GM21576 (cell line): ENCODE measurements around the gene PPM1M.
A peak's percentile ranks its signal among the peaks of the same experiment; 100 is the strongest.

Experiments
- ATAC-seq: cut with Tn5 transposase; IDR thresholded peaks from one replicate; pipeline ENCODE4 v1.9.1; 2021; ENCODE audit warnings: mild to moderate bottlenecking, moderate library complexity; ENCODE audit not compliant: unreplicated experiment

PPM1M gene, protein sequence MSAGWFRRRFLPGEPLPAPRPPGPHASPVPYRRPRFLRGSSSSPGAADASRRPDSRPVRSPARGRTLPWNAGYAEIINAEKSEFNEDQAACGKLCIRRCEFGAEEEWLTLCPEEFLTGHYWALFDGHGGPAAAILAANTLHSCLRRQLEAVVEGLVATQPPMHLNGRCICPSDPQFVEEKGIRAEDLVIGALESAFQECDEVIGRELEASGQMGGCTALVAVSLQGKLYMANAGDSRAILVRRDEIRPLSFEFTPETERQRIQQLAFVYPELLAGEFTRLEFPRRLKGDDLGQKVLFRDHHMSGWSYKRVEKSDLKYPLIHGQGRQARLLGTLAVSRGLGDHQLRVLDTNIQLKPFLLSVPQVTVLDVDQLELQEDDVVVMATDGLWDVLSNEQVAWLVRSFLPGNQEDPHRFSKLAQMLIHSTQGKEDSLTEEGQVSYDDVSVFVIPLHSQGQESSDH

DNA sequence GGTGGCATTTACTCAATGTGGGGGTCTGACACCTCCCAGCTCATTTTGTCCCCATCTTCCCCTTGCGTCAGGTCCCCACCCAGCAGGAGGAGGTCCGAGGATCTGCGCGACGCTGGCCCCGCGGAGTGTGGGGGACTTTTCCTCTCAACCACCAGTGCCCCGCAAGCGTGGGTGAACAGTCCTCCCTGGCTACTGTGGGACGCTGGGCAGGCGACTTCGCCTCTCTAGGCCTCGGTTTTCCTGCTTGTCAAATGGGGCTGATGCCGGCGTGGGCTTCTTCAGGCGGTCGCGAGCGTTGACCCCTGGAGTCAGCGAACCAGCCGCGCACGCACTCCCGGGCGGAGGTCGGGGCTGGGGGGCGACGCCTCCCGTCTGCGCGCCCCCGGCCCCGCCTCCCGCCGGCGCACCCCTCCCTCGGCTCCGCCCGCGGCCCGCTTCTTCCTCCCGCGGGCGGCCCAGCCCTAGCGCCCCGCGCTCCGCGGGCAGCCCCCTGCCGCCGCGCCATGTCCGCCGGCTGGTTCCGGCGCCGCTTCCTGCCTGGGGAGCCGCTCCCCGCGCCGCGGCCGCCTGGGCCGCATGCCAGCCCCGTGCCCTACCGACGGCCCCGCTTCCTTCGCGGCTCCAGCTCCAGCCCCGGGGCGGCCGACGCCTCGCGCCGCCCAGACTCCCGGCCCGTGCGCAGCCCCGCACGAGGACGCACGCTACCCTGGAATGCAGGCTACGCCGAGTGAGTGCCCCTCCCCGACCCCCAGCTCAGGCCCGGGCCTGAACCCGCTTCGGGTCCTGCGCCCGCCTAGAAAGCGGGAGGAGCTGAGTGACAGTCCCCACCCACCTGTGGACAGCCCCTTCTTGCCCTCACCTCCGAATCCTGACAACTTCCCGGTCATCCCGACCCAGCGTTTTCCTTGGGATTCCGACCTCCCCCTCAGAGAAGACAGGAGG, at the start of gene PPM1M:
TSS of gene PPM1M (plus strand) at position 438 of the 942 bp plus-strand sequence. CDS start at position 504, 66 bp downstream.
- no peak for ATAC-seq

DNA sequence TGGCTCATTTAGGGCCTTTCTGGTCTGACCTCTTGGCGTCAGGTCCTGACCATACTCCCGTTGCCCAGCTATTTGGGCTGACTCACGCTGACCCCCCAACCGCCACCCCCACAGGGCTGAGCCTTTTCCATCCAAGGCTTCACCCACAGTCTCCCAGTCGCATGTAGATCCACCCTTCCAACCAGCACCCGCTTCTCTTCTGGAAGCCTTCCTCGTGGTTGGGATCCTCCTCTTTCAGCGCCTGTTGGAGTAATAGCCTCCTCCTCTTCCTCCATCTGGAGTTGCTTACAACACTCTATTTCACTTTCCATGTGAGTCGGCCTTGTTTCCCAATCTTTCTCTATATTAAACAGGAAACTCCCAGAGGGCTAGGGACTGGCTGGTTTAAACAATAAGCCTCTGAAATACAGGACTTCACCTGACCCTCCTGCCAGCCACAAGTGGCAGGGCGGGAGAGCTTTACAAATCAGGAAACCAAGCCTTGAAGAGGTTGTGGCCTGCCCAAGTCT, 49.7 kb upstream of the PPM1M start:
- no peak for ATAC-seq

DNA sequence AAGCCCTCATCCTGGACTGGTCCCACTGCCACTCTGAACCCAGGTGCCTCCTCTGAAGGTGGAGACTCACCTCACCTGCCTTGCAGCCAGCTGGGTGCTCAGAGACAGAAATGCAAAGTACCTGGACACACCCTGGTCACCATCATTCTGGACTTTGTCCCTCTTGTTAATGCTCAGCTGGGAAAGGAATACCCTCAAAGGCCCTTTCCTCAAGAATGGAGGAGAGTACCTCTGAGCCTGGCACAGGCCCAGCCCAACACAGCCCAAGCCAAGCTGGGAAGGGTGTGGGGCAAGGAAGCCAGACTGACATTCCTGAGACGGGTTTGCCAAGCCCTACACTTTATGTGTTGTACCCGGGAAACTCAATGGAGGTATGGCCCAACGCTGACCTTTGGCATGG, 48.6 kb upstream of the PPM1M start:
- no peak for ATAC-seq

DNA sequence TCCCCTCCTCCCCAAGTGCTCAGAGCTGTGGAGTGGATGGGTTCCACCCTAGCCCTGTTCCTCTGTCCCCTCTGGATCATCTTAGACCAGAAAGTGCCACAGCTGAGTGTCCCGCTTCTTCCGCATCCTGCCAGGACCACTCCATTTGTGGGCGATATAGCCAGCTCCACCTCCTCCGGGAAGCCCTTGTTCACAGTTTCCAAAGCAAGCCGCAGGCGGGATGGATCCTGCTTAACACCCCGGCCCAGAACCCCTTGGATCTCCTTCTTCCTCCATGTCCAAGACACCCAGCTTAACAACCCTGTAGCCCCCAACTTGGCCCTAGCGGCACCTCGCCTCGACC, 48.1 kb upstream of the PPM1M start:
- no peak for ATAC-seq

DNA sequence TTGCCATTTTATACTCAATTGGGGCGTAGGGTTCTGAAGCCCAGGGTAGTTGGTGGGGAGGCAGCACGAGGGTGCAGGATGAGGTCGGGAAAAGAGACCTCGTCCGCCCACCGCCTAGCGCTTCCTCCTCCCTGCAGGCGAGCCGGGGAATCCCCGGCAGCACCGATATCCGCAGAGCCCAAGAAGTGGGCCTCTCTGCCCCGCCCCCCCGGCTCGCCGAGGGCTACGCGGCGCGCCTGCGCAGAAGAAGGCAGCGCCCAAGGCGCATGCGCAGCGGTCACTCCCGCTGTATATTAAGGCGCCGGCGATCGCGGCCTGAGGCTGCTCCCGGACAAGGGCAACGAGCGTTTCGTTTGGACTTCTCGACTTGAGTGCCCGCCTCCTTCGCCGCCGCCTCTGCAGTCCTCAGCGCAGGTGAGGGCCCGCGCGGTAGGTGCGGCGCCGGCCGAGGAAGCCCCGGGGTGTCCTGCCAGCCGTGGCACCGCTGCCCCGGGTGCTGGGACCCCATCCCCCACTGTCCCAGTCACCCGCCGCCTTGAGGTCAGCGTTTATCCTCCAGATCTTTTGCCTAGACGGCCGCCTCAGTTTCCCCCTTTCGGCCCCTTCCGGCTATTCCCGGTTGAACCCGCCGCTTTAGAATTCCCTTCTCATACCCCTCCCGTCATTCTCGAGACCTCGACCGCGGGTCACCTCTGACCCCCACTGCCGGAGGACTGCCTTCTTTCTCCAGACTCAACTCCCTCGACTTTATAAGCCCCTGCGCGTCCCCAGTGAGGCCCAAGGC, 47.5 kb upstream of the PPM1M start, which contains the start of gene ALAS1:
TSS of gene ALAS1 (plus strand) at position 319 of the 784 bp plus-strand sequence. CDS start 1,082 bp downstream, outside the sequence.
- ATAC-seq = peak; percentile 84

DNA sequence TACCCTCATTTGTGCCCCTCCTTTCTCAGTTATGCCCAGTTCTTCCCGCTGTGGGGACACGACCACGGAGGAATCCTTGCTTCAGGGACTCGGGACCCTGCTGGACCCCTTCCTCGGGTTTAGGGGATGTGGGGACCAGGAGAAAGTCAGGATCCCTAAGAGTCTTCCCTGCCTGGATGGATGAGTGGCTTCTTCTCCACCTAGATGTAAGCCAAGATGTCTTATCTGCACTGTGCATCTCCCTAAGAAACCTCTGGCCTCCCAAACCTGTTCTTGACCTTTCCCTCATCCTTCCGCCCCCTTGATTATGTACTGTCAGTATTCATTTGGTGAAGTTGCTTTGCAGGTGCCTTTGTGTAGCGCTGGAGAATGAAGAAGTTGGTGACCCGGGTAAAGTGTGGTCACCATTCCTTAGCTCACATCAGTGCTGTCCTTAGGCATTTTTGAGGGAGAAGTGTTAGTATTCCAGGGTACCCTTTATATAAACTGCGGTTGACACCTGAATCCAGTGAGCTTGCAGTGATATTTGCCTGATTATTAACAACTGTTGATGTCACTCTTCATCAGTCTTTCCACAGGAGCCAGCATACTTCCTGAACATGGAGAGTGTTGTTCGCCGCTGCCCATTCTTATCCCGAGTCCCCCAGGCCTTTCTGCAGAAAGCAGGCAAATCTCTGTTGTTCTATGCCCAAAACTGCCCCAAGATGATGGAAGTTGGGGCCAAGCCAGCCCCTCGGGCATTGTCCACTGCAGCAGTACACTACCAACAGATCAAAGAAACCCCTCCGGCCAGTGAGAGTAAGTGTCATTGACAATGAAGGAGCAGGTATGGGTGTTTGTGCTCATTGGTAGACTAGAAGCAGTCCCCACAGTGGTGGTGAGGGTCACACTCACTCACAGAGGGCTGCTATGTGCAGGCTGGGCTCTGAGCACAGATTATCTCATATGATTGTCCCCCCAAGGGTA, 46.6 kb upstream of the PPM1M start:
- no peak for ATAC-seq

GRCh38 chr3:52200981-52201679, 44.4 kb upstream of the PPM1M start:
- ATAC-seq = no peak

GRCh38 chr3:52202384-52203077, 43.0 kb upstream of the PPM1M start:
- ATAC-seq = no peak

- no peak for ATAC-seq
These were observed 41.9 kb upstream of the PPM1M start for GRCh38 chr3:52203701-52204100.

DNA sequence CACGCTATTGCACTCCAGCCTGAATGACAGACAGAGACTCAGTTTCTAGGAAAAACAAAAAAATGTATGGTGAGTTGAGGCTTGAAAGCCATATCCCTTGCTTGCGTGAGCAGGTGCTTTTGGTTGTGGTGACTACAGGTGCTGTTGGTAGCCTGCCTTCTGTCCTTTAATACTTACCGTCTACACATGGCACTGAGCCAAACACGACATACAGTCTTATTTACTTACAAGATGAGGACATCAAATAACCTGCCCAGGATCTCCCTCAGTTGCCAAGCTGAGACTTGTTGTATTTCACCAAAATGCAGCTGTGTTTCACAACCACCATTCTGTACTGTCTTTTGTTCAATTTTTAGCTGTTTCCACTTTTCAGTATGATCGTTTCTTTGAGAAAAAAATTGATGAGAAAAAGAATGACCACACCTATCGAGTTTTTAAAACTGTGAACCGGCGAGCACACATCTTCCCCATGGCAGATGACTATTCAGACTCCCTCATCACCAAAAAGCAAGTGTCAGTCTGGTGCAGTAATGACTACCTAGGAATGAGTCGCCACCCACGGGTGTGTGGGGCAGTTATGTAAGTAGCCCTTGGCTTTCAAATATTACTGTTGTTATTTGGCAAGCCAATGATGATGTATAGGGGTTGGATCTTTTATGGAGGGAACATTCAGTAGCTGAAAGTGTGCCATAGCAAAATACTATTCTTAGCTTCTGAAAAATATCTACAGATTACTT, 41.1 kb upstream of the PPM1M start:
- ATAC-seq = no peak

DNA sequence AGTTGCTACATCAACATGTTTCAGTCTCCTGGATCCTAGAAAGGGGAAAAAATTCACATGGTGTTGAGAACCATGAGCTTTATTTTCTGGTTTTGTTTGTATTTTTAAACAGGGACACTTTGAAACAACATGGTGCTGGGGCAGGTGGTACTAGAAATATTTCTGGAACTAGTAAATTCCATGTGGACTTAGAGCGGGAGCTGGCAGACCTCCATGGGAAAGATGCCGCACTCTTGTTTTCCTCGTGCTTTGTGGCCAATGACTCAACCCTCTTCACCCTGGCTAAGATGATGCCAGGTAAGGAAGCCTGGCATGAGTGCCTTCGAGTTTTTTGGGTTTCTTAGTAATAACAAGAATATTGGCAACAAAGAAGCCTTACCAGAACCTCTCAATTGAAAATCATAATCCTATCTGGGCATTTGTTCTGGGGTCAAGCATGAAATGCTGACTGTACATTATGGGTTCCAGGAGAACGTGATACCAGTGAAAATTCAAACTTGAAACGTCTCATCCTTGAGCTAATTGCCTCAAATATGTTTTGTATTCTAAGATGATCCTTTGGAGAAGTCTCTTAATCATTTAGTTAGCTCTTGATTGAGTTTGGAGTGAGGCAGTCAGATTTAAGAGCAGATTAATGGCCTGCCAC, 39.7 kb upstream of the PPM1M start:
- ATAC-seq = no peak

- no peak for ATAC-seq
These were observed 37.0 kb upstream of the PPM1M start for GRCh38 chr3:52208556-52208955.

- no peak for ATAC-seq
These were observed 35.5 kb upstream of the PPM1M start for GRCh38 chr3:52210037-52210436.

- ATAC-seq = no peak
These were observed 35.0 kb upstream of the PPM1M start for GRCh38 chr3:52210550-52211046.

- ATAC-seq = no peak
These were observed 34.2 kb upstream of the PPM1M start for GRCh38 chr3:52211268-52211891.

DNA sequence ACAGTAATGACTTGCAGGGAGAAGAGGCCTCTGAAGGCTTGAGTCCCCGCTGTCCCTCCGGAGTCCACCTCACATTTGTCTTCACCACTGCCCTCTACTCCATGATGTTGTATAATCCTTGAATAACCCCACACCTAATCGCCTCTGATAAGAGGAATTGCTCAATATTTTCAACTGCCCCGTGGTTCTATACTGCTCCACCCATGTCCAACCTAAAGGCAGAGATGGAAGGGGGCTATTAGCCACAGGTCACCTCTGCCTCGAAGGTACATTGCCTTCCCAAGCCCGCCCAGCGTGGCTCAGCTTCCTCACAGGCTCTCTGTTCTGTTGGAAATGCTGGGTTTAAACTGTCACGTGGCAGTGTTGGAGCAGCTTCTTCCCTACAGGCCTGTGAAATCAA, 32.6 kb upstream of the PPM1M start:
- no peak for ATAC-seq
